Sigmoid colon (tissue), 7 donors: ENCODE data around the gene CDKN2A. TPM values are rescaled to one million over a fixed set of nuclear protein-coding genes. Genes with fewer than 3 reads are reported as not detected.
A peak's percentile ranks its signal among the peaks of the same experiment; 100 is the strongest.

Experiments used
- DNase-seq: peaks from one replicate; pipeline ENCODE4 v3.0.0-alpha.2; 2019
- H3K27ac ChIP-seq, 4 donors: fragments of 200-600 bp; sonication (generic); one replicate each; pipeline ENCODE4 v1.5.1; 2016 to 2019; ENCODE audit warnings: mild to moderate bottlenecking in 1 of 4
- H3K27me3 ChIP-seq, 3 donors: fragments of 200-600 bp; sonication (generic); one replicate each; pipeline ENCODE4 v1.5.1; 2019; ENCODE audit warnings: mild to moderate bottlenecking in 1 of 3
- H3K36me3 ChIP-seq, 4 donors: fragments of 200-600 bp; sonication (generic); one replicate each; pipeline ENCODE4 v1.5.1; 2016 to 2019
- H3K4me1 ChIP-seq, 4 donors: fragments of 200-600 bp; sonication (generic); one replicate each; pipeline ENCODE4 v1.5.1; 2017 to 2019
- H3K4me3 ChIP-seq, 4 donors: fragments of 200-600 bp; sonication (generic); one replicate each; pipeline ENCODE4 v1.5.1; 2017 to 2019; ENCODE audit warnings: mild to moderate bottlenecking in 2 of 4, moderate library complexity in 1 of 4
- H3K9me3 ChIP-seq, 4 donors: fragments of 200-600 bp in 3 of 4; sonication (generic) in 3 of 4; one replicate each; pipeline versions ENCODE4 v1.5.1 to v1.6.1; 2013 to 2019
- CTCF ChIP-seq, 4 experiments: fragments of 450-650 bp in 3 of 4; fragments of 200-600 bp in 1 of 4; IDR thresholded peaks; one replicate each; pipeline ENCODE4 v1.5.1; 2016 to 2019; ENCODE audit warnings: antibody characterized with exemption in 4 of 4, mild to moderate bottlenecking in 3 of 4, moderate library complexity in 2 of 4
- EP300 ChIP-seq, 4 donors: sonication (generic); formaldehyde crosslinking; IDR thresholded peaks; one replicate each; pipeline ENCODE4 v1.6.1; 2017; ENCODE audit warnings: antibody characterized with exemption in 4 of 4
- POLR2A ChIP-seq, 2 donors: fragments of 450-650 bp; IDR thresholded peaks; one replicate each; pipeline ENCODE4 v1.6.1; 2016; ENCODE audit warnings: antibody characterized with exemption in 2 of 2, mild to moderate bottlenecking in 2 of 2, moderate library complexity in 2 of 2
- POLR2AphosphoS5 ChIP-seq, 4 donors: sonication (generic); formaldehyde crosslinking; IDR thresholded peaks; one replicate each; pipeline ENCODE4 v1.6.1; 2017; ENCODE audit warnings: antibody characterized with exemption in 4 of 4
- WGBS, 2 donors: extraction: QIAGEN DNeasy Blood & Tissue Kit; methylation state at CpG; one replicate each; pipeline ENCODE4 v1.1.7; 2013; 5-methylcytosine and 5-hydroxymethylcytosine counted together
- intact Hi-C: fragments of 100-400 bp; cut with DNase I; formaldehyde crosslinking; loops from one replicate; pipeline ENCODE4 v1.15.1; 2023
- polyA plus RNA-seq, 3 donors: library from polyadenylated mRNA; stranded (reverse); fragments of 200-250 nt; gene quantifications; one replicate each; pipeline ENCODE4 v1.2.3, GENCODE V29; 2013
- total RNA-seq, 4 donors: library from RNA; depleted of rRNA; stranded (reverse); fragments of >200 nt; gene quantifications; one replicate each; pipeline ENCODE4 v1.1.0, GENCODE V29; 2016
- donor health status: healthy with polysubstance abuse.
- donor health status: Bipolar disorder and iron deficiency.
- donor health status: healthy.

Gene CDKN2A
- total and polyA plus RNA-seq, 7 donors: 1.4 to 6.1 (median 2.5) TPM

GRCh38 chr9:21970800-21971640 is 23.2 kb downstream of the CDKN2A start:
- WGBS, 2 donors: 7 to 12% methylated on average over 45 of the region's 45 CpGs
- Histone ChIP-seq H3K4me3 (no peak overlapping the region), H3K27me3 (peaks cover 88 to 100% (median 100%) of the 10 kb centered on the region in 3 donors), H3K9me3 (no peaks in the 10 kb centered on the region), H3K27ac (no peak overlapping the region), H3K36me3 (no peaks in the 10 kb centered on the region), H3K4me1 (peaks cover 0 to 37% (median 31%) of the 10 kb centered on the region in 4 donors)
- intact Hi-C loops: no loop called here
- TF ChIP-seq POLR2AphosphoS5 (IDR thresholded peaks at IDR 0.05): no peak
- TF ChIP-seq POLR2A (IDR thresholded peaks at IDR 0.05): no peak
- no peak for TF ChIP-seq CTCF (IDR thresholded peaks at IDR 0.05)
- TF ChIP-seq EP300 (IDR thresholded peaks at IDR 0.05): no peak
- DNase-seq: no peak

- H3K27ac ChIP-seq: no peak overlapping the region
- TF ChIP-seq EP300 (IDR thresholded peaks at IDR 0.05): no peak
- TF ChIP-seq CTCF (IDR thresholded peaks at IDR 0.05): no peak
- TF ChIP-seq POLR2A (IDR thresholded peaks at IDR 0.05): no peak
- TF ChIP-seq POLR2AphosphoS5 (IDR thresholded peaks at IDR 0.05): no peak
- peaks cover 0 to 41% (median 35%) of the 10 kb centered on the region in 4 donors for H3K4me1 ChIP-seq
- intact Hi-C loops: no loop called here
- no peak overlapping the region for H3K4me3 ChIP-seq
- H3K27me3 ChIP-seq: peaks cover 81 to 100% (median 100%) of the 10 kb centered on the region in 3 donors
- 16 to 27% methylated on average over 24 of the region's 24 CpGs for WGBS, 2 donors
- DNase-seq: no peak
- no peaks in the 10 kb centered on the region for H3K9me3 ChIP-seq
- no peaks in the 10 kb centered on the region for H3K36me3 ChIP-seq
Observed at GRCh38 chr9:21969951-21970799, 24.0 kb downstream of the CDKN2A start.

- H3K9me3 ChIP-seq: no peaks in the 10 kb centered on the region
- H3K36me3 ChIP-seq: no peaks in the 10 kb centered on the region
- DNase-seq: no peak
- TF ChIP-seq POLR2AphosphoS5 (IDR thresholded peaks at IDR 0.05) (no peak), CTCF (IDR thresholded peaks at IDR 0.05) (no peak), POLR2A (IDR thresholded peaks at IDR 0.05) (no peak), EP300 (IDR thresholded peaks at IDR 0.05) (no peak)
- H3K27ac ChIP-seq: no peak overlapping the region
- WGBS, 2 donors: 8 to 14% methylated on average over 28 of the region's 28 CpGs
- no peak overlapping the region for H3K4me3 ChIP-seq
- peaks cover 0 to 39% (median 30%) of the 10 kb centered on the region in 4 donors for H3K4me1 ChIP-seq
- intact Hi-C loops: no loop called here
- peaks cover 79 to 100% (median 100%) of the 10 kb centered on the region in 3 donors for H3K27me3 ChIP-seq
Observed at GRCh38 chr9:21969011-21969940, 24.9 kb downstream of the CDKN2A start.

GRCh38 chr9:21968331-21969010 is 25.7 kb downstream of the CDKN2A start:
- intact Hi-C loops: no loop called here
- Histone ChIP-seq H3K36me3 (no peaks in the 10 kb centered on the region), H3K27me3 (peaks cover 74 to 100% (median 99%) of the 10 kb centered on the region in 3 donors), H3K4me3 (no peak overlapping the region), H3K27ac (no peak overlapping the region), H3K9me3 (no peaks in the 10 kb centered on the region), H3K4me1 (peaks cover 0 to 35% (median 27%) of the 10 kb centered on the region in 4 donors)
- TF ChIP-seq POLR2A (IDR thresholded peaks at IDR 0.05) (no peak), EP300 (IDR thresholded peaks at IDR 0.05) (no peak), POLR2AphosphoS5 (IDR thresholded peaks at IDR 0.05) (peak in 2 of 4 donors; percentile 13 to 15)
- no peak for DNase-seq
- WGBS, 2 donors: 7 to 12% methylated on average over 41 of the region's 41 CpGs
